ENCODE data around the gene NPC1L1.

- no peak for TF ChIP-seq CTCF (IDR thresholded peaks at IDR 0.05)
- TF ChIP-seq POLR2A (IDR thresholded peaks at IDR 0.05) = no peak
Measured at GRCh38 chr7:44583146-44583865, 42.2 kb upstream of the NPC1L1 start.
